Activated naive CD8-positive, alpha-beta T cell treated with anti-CD3 and anti-CD28 coated beads for 36 hours (primary cell): ENCODE data around the gene PKD2. TPM values are rescaled to one million over a fixed set of nuclear protein-coding genes. Genes with fewer than 3 reads are reported as not detected.
A peak's percentile ranks its signal among the peaks of the same experiment; 100 is the strongest.

Experiments
- DNase-seq: peaks from one replicate; pipeline ENCODE4 v3.0.0; 2021
- H3K27ac Mint-ChIP-seq: one replicate; pipeline ENCODE4 v1.8.0; 2022; ENCODE audit warnings: mild to moderate bottlenecking, moderate library complexity, mixed read lengths
- H3K27me3 Mint-ChIP-seq: one replicate; pipeline ENCODE4 v1.8.0; 2022; ENCODE audit warnings: mild to moderate bottlenecking, mixed read lengths
- H3K36me3 Mint-ChIP-seq: one replicate; pipeline ENCODE4 v1.8.0; 2021; ENCODE audit warnings: mild to moderate bottlenecking, mixed read lengths
- H3K4me1 Mint-ChIP-seq: one replicate; pipeline ENCODE4 v1.8.0; 2021; ENCODE audit warnings: mixed read lengths
- H3K4me3 Mint-ChIP-seq: one replicate; pipeline ENCODE4 v1.8.0; 2022; ENCODE audit warnings: mild to moderate bottlenecking, moderate library complexity, mixed read lengths
- H3K9me3 Mint-ChIP-seq: one replicate; pipeline ENCODE4 v1.8.0; 2022; ENCODE audit warnings: mixed read lengths
- total RNA-seq, 2 experiments: library from RNA; stranded (reverse); gene quantifications; one replicate each; pipeline ENCODE4 v1.2.3, GENCODE V29; 2021

PKD2 gene
- total RNA-seq: 1 to 10 TPM; 4.4 to 5.2 TPM

- H3K36me3 Mint-ChIP-seq: peaks cover 2% of the 10 kb centered on the region
- DNase-seq: peak; percentile 85
- H3K27ac Mint-ChIP-seq: peak within 1 kb of the TSS; percentile 59
- H3K4me1 Mint-ChIP-seq: peaks cover 23% of the 10 kb centered on the region
- peaks cover 14% of the 10 kb centered on the region for H3K27me3 Mint-ChIP-seq
- H3K4me3 Mint-ChIP-seq: peak within 1 kb of the TSS; percentile 87
- H3K9me3 Mint-ChIP-seq: no peaks in the 10 kb centered on the region
These were observed at the start of gene PKD2 for GRCh38 chr4:88007304-88008121. Gene PKD2, plus strand, starts transcription at chr4:88007635. Its CDS starts 99 bp downstream, at chr4:88007734.

- Mint-ChIP-seq H3K4me3 (no peak overlapping the region), H3K4me1 (no peaks in the 10 kb centered on the region), H3K9me3 (no peaks in the 10 kb centered on the region), H3K27ac (no peak overlapping the region), H3K36me3 (no peaks in the 10 kb centered on the region), H3K27me3 (no peaks in the 10 kb centered on the region)
- no peak for DNase-seq
These were observed 45.4 kb upstream of the PKD2 start for GRCh38 chr4:87961993-87962392.

GRCh38 chr4:87962398-87963146 lies 44.9 kb upstream of the PKD2 start:
- H3K36me3 Mint-ChIP-seq: no peaks in the 10 kb centered on the region
- no peaks in the 10 kb centered on the region for H3K9me3 Mint-ChIP-seq
- H3K4me3 Mint-ChIP-seq: no peak overlapping the region
- H3K27ac Mint-ChIP-seq: no peak overlapping the region
- no peaks in the 10 kb centered on the region for H3K4me1 Mint-ChIP-seq
- DNase-seq: no peak
- H3K27me3 Mint-ChIP-seq: peaks cover 3% of the 10 kb centered on the region

GRCh38 chr4:87965501-87965975 lies 41.9 kb upstream of the PKD2 start:
- Mint-ChIP-seq H3K4me3 (no peak overlapping the region), H3K4me1 (no peaks in the 10 kb centered on the region), H3K27ac (no peak overlapping the region), H3K9me3 (no peaks in the 10 kb centered on the region), H3K36me3 (no peaks in the 10 kb centered on the region), H3K27me3 (peaks cover 16% of the 10 kb centered on the region)
- DNase-seq: no peak

GRCh38 chr4:87966095-87966496 lies 41.3 kb upstream of the PKD2 start:
- H3K4me3 Mint-ChIP-seq: no peak overlapping the region
- H3K27ac Mint-ChIP-seq: no peak overlapping the region
- no peaks in the 10 kb centered on the region for H3K9me3 Mint-ChIP-seq

GRCh38 chr4:87967193-87967592 lies 40.2 kb upstream of the PKD2 start:
- Mint-ChIP-seq H3K9me3 (no peaks in the 10 kb centered on the region), H3K4me1 (no peaks in the 10 kb centered on the region), H3K36me3 (no peaks in the 10 kb centered on the region), H3K4me3 (no peak overlapping the region), H3K27me3 (peaks cover 25% of the 10 kb centered on the region), H3K27ac (no peak overlapping the region)
- DNase-seq: no peak

More at GRCh38 chr4:87966095-87966496, 41.3 kb upstream of the PKD2 start:
- DNase-seq: no peak
- no peaks in the 10 kb centered on the region for H3K36me3 Mint-ChIP-seq
- no peaks in the 10 kb centered on the region for H3K4me1 Mint-ChIP-seq
- peaks cover 17% of the 10 kb centered on the region for H3K27me3 Mint-ChIP-seq

GRCh38 chr4:87970121-87970520 lies 37.3 kb upstream of the PKD2 start:
- Mint-ChIP-seq H3K4me1 (peaks cover 5% of the 10 kb centered on the region), H3K27me3 (peaks cover 46% of the 10 kb centered on the region), H3K4me3 (no peak overlapping the region), H3K27ac (no peak overlapping the region), H3K36me3 (no peaks in the 10 kb centered on the region), H3K9me3 (no peaks in the 10 kb centered on the region)
- no peak for DNase-seq

GRCh38 chr4:87971866-87972265 lies 35.6 kb upstream of the PKD2 start:
- Mint-ChIP-seq H3K27me3 (peaks cover 60% of the 10 kb centered on the region), H3K4me1 (peaks cover 13% of the 10 kb centered on the region), H3K9me3 (no peaks in the 10 kb centered on the region), H3K27ac (no peak overlapping the region), H3K4me3 (no peak overlapping the region), H3K36me3 (no peaks in the 10 kb centered on the region)
- DNase-seq: no peak

GRCh38 chr4:87973283-87974169 lies 33.9 kb upstream of the PKD2 start:
- H3K27me3 Mint-ChIP-seq: peaks cover 58% of the 10 kb centered on the region
- no peaks in the 10 kb centered on the region for H3K9me3 Mint-ChIP-seq
- H3K27ac Mint-ChIP-seq: no peak overlapping the region
- H3K4me1 Mint-ChIP-seq: peaks cover 13% of the 10 kb centered on the region
- peak; percentile 14 for DNase-seq
- no peaks in the 10 kb centered on the region for H3K36me3 Mint-ChIP-seq
- H3K4me3 Mint-ChIP-seq: no peak overlapping the region

- DNase-seq: no peak
- no peak overlapping the region for H3K4me3 Mint-ChIP-seq
- no peaks in the 10 kb centered on the region for H3K9me3 Mint-ChIP-seq
- peaks cover 66% of the 10 kb centered on the region for H3K27me3 Mint-ChIP-seq
- H3K27ac Mint-ChIP-seq: no peak overlapping the region
- H3K4me1 Mint-ChIP-seq: peaks cover 13% of the 10 kb centered on the region
- H3K36me3 Mint-ChIP-seq: no peaks in the 10 kb centered on the region
These were observed 32.5 kb upstream of the PKD2 start for GRCh38 chr4:87974856-87975462.

- H3K9me3 Mint-ChIP-seq: no peaks in the 10 kb centered on the region
- peak; percentile 31 for DNase-seq
- no peak within 1 kb of the TSS for H3K4me3 Mint-ChIP-seq
- H3K4me1 Mint-ChIP-seq: peaks cover 13% of the 10 kb centered on the region
- H3K27me3 Mint-ChIP-seq: peaks cover 66% of the 10 kb centered on the region
- H3K36me3 Mint-ChIP-seq: no peaks in the 10 kb centered on the region
- no peak within 1 kb of the TSS for H3K27ac Mint-ChIP-seq
These were observed 32.0 kb upstream of the PKD2 start, which contains the start of gene SPP1 for GRCh38 chr4:87975466-87975865. Gene SPP1, plus strand, starts transcription at chr4:87975714. Its CDS starts 1,182 bp downstream, at chr4:87976896.

GRCh38 chr4:87977521-87978278 lies 29.7 kb upstream of the PKD2 start:
- no peaks in the 10 kb centered on the region for H3K36me3 Mint-ChIP-seq
- no peaks in the 10 kb centered on the region for H3K9me3 Mint-ChIP-seq
- H3K27ac Mint-ChIP-seq: no peak overlapping the region
- H3K4me1 Mint-ChIP-seq: peaks cover 13% of the 10 kb centered on the region
- peaks cover 59% of the 10 kb centered on the region for H3K27me3 Mint-ChIP-seq
- no peak overlapping the region for H3K4me3 Mint-ChIP-seq
- no peak for DNase-seq

GRCh38 chr4:87978681-87979080 lies 28.8 kb upstream of the PKD2 start:
- Mint-ChIP-seq H3K4me1 (peaks cover 11% of the 10 kb centered on the region), H3K4me3 (no peak overlapping the region), H3K27me3 (peaks cover 49% of the 10 kb centered on the region), H3K27ac (no peak overlapping the region), H3K9me3 (no peaks in the 10 kb centered on the region), H3K36me3 (no peaks in the 10 kb centered on the region)
- DNase-seq: no peak

- H3K4me1 Mint-ChIP-seq: peaks cover 9% of the 10 kb centered on the region
- H3K27me3 Mint-ChIP-seq: peaks cover 49% of the 10 kb centered on the region
- no peaks in the 10 kb centered on the region for H3K36me3 Mint-ChIP-seq
- no peak overlapping the region for H3K4me3 Mint-ChIP-seq
- H3K9me3 Mint-ChIP-seq: no peaks in the 10 kb centered on the region
- no peak for DNase-seq
- H3K27ac Mint-ChIP-seq: no peak overlapping the region
These were observed 27.6 kb upstream of the PKD2 start for GRCh38 chr4:87979810-87980209.
